GM04503 (cell line): ENCODE data around the gene ABCF2.

Experiments
- DNase-seq: peaks from one replicate; pipeline ENCODE4 v3.0.0-alpha.2; 2012; ENCODE audit warnings: low read depth

The ABCF2 gene

DNA sequence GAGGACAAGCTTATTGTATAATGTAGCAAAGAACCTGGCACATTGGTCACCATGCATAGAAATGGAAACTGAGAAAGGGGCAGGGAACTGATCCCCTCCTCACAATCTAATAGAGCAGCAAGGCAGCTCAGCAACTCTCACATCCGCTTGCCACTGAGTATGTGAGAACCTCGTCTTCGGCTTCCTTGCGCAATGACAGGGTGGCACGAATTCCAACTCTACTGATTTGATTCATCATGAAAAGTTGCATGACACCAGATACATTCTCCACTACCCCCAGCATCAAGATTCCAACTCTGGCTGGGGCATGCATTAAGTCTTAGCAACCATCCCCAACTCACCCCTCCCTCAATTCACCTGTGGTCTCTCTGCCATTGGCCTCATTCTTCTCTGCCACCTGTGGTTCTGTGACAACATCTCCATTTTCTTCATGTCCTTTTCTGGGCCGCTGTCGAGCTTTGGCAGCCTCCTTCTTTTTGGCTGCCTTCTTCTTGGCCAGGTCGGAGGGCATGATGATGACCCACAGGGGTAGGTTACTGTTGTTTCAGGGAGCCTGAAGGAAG lies 976 bp downstream of the ABCF2 start:
- DNase-seq = no peak

DNA sequence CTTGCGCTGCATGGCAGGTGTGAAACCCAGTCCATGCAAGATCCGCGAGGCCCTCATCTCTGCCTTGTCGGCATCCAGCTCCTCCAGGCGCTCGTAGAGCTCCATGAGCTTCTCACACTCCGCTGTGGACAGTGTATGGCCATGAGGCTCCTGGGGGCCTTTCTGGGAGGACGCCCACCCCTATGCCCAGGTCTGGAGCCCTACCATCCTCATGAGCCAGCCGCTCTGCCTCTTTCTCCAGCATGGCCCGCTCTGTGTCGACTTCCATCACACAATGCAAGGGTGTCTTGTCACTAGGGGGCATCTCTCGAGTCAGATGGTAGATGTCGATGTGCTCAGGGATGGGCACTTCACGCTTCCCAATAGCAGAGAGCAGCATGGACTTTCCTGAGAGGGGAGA lies 3.3 kb downstream of the ABCF2 start:
- DNase-seq = no peak

- no peak for DNase-seq
Observed at GRCh38 chr7:151218170-151218569, 8.8 kb downstream of the ABCF2 start.

DNA sequence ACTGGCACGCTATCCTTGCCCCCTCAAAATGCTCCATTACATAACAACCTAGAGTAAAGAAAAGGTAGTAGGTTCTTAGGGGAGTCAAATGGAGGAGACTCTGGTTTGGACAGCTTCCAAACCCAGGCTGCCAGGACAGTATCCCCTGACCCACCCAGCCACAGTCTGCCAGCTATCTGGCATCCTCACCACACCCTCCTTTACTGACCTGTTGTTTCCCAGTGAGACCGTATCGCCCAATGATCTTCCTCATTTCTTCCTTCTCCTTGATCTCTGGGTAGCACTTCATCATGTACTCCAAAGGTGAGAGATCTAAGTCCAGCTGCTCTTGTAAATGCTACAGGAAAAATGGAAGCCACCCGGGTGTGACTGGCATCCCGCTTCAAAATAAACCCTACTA lies 11.6 kb downstream of the ABCF2 start:
- DNase-seq = no peak

DNA sequence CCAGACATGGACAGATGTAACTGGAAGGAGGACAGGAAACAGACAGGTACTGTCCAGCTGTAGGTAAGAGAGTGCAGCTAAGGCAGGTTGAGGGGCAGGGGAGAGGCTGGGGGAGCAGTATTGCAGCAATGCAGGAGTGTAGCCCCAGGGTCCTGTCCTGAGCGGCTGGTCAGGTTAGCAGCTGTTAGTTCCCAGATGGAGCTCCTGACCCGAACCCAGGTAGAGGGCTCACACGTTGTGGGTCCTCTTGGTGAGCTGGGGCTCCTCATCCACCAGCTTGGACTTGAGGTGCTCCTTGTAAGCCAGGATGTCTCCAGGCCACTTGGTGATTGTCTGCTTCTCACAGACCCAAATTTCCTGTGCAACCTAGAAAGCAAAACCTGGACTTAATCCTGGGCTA lies 13.2 kb downstream of the ABCF2 start:
- no peak for DNase-seq

DNA sequence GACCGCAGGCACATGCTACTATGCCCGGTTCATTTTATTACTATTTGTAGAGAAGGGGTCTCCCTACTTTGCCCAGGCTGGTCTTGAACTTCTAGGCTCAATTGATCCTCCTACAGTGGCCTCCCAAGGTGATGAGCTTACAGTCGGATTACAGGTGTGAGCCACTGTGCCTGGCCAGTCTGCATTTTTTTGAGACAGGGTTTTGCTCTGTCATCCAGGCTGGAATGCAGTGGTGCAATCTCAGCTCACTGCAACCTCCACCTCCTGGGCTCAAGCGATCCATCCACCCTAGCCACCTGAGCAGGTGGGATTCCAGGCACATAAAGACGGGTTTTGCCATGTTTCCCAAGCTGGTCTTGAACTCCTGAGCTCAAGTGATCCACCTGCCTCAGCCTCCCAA lies 14.4 kb downstream of the ABCF2 start:
- DNase-seq = no peak

- no peak for DNase-seq
Observed at GRCh38 chr7:151211155-151211772, 15.7 kb downstream of the ABCF2 start.

DNA sequence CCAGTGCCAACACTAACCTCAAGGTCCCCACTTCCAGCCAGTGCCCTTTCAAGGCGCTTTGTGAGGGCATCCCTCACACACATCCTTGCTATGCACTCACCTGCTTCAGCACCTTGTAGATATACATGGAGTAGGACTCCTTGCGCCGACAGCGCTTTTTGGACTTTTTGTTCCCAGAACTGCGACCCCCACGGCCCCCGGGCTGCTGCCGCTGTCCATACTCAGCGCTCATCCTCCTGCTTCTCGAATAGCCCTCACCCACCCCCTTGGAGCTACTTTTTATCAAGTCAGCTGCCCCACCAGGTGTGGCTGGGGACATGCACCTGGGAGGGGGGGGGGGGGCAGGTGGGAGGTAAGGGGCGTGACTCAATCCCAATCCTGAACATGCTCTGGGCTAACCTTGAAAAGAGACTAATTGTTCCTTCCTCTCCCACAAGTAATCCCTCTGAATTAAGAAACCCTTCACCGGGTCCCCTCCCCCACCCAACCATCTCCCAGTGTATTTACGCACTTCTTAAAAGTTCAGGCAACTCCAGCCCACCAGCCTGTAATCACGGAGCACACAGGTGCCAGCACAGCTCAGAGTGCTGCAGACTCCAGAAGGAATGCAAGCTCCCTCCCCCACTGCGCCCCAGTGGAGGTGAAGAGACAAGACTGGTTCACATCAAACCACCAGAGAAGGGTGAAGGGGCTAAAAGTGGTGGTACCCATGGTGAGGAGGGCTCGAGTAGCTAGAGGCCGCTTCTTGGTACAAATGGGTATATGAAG lies 16.7 kb downstream of the ABCF2 start, which contains the start of gene H2BK1:
H2BK1 (minus strand) TSS at position 402 of the 768 bp plus-strand sequence; CDS start at position 232, 170 bp downstream.
- no peak for DNase-seq

- DNase-seq = no peak
Observed at GRCh38 chr7:151209588-151209987, 17.4 kb downstream of the ABCF2 start.

DNA sequence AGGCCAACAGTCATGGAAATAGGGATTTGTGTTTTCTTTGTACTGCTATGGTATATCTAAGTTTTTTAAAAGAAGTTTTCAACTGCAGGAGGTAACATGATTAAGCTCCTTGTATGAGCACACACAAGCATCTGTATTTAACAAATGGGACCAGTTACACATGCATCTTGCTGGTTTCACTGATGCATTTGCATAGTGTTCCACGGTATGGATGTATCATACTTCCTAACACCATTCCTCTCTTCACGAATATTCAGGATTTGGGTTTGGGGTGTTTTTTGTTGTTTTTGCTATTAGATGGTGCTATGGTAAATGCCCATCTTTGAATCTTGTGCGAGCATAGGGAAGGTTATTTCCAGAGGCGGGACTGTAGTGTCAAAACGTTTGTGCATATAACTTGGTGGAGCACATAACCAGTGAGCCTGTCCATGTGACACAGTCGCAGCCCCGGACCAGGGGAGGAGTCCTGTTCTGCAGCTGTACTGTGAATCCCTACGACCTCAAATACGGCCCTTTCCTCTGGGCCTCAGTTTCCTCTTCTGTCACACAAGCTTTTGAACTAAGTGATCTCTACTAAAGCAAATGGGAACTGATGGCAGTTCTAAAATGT lies 18.6 kb downstream of the ABCF2 start:
- no peak for DNase-seq

DNA sequence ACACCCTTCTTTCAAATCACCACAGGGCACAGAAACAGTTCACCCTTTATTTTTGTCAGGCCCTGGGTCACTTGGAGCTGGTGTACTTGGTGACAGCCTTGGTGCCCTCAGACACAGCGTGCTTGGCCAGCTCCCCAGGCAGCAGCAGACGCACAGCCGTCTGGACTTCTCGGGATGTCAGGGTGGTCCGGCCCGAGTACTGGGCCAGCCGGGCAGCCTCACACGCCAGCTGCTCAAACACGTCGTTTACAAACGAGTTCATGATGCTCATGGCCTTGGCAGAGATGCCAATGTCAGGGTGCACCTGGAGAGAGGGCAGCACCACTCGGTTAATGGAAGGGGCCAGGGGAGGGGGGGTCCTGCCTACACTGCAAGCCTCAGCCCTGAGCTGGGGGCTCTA lies 19.2 kb downstream of the ABCF2 start:
- no peak for DNase-seq

DNA sequence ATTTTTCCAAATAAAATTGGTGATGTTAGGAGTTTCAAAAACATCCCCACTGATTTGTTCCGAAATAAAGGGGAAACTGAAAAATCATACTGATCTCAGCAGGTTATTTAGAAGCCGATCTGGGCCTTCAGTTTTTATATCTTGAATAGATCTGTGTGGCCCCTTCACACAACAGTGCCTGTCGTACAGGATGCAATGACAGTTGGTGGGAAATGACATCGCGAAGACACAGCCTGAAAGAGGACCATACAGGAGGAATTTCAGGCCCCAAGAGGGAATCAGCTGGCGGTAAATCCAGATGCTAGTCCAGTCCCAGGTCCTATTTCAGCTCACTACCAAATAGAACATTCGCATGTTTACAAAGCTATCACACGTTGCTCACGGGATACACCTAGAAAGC lies 19.7 kb downstream of the ABCF2 start:
- DNase-seq = no peak

GRCh38 chr7:151206914-151207313 lies 20.1 kb downstream of the ABCF2 start:
- no peak for DNase-seq

- DNase-seq = no peak
Observed at GRCh38 chr7:151205730-151206129, 21.3 kb downstream of the ABCF2 start.

DNA sequence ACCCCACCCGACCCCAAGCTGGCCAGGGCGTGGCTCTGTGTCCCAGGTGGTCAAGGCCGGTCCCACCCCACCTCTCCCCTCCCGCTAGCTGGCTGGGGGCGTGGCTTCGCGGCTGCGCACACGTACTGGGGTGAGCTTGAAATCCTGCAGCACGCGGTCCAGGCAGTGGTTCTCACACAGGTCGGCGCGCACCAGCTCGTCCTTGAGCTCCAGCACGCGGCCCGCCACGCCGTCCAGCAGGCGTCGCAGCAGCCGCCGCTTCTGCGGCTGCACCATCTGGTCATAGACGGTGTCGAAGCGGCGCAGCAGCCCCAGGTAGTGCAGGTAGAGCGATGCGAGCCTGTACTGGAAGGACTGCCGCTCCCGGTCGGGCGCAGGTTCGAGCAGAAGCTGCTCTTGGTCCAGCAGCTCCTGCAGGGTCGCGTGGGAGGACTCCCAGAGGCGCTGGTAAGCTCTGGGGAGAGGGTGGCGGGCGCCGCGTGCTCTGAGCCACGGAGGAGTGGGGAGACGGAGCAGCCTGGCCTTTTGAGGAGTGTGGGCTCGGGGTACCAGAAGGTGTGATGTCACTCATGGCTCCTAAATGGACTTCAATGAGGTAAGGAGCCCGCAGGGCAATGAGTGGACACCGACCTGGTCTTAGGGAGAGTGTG lies 22.5 kb downstream of the ABCF2 start:
- DNase-seq = no peak

- no peak for DNase-seq
Observed at GRCh38 chr7:151202836-151203235, 24.2 kb downstream of the ABCF2 start.

DNA sequence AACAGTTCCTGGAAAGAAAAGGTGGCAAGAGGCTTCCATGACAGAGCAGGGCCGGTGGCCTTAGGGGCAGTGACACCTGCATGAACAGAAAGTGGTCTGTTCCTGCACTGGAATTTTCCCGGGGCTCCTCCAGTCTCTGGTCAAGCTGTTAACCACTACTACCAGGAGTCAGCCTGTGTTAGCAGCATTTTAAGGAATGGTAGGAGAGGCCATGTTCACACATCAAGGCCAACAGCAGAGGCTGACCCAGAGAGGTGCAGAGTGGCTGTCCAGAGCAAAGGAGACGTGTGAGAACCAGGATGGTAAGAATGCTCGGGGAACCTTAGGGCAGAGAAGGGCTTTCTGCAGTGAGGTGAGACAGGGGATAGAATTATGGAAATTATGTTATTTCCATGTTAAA lies 25.3 kb downstream of the ABCF2 start:
- no peak for DNase-seq

GRCh38 chr7:151201344-151201743 lies 25.7 kb downstream of the ABCF2 start:
- DNase-seq = no peak

- DNase-seq = no peak
Observed at GRCh38 chr7:151198945-151199848, 27.8 kb downstream of the ABCF2 start.

DNA sequence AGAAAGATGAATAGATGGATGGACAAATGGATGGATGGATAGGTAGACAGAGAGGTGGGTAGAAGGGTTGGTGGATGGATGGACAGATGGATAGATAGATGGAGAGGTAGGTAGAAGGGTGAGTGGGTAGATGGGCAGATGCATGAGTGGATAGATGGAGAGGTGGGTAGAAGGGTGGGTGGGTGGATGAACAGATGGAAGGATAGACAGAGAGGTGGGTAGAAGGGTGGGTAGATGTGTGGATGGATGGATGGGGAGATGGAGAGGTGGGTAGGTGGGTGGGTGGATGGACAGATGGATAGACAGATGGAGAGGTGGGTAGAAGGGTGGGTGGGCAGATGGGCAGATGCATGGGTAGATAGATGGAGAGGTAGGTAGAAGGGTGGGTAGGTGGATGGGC lies 29.1 kb downstream of the ABCF2 start:
- DNase-seq = no peak
